ENCODE measurements around the gene NLRP9.
"Not testable (repeated sequence)": the region's sequence is repeated elsewhere in the genome, so short reads cannot be mapped to it uniquely, and the experiment has no call there.

Gene NLRP9

DNA sequence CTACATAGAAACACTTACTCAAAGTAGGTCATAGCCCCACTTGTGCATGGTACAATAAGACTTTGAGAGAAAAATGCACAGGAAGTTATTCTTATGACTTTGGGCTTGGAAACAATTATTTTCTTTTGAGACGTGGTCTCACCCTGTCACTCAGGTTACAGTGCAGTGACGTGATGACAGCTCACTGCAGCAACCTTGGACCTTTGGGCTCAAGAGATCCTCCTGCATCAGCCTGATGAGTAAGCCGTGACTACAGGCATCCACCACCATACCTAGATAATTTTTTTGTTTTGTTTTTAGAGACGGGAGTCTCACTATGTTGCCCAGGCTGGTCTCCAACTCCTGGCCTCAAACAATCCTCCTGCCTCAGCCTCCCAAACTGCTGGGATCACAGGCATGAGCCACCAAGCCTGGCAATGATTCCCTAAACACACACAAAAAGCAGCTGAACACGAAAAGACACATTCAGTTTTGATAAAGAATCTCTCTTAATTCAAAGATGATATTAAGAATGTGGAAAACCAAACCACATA is 17.9 kb downstream of the NLRP9 start:
- DNase-seq (ENCODE audit: low read depth in 1 of 2, low spot score in 1 of 2): no peak
- no peak for TF ChIP-seq JUND (IDR thresholded peaks at IDR 0.05; ENCODE audit: low read depth)

DNA sequence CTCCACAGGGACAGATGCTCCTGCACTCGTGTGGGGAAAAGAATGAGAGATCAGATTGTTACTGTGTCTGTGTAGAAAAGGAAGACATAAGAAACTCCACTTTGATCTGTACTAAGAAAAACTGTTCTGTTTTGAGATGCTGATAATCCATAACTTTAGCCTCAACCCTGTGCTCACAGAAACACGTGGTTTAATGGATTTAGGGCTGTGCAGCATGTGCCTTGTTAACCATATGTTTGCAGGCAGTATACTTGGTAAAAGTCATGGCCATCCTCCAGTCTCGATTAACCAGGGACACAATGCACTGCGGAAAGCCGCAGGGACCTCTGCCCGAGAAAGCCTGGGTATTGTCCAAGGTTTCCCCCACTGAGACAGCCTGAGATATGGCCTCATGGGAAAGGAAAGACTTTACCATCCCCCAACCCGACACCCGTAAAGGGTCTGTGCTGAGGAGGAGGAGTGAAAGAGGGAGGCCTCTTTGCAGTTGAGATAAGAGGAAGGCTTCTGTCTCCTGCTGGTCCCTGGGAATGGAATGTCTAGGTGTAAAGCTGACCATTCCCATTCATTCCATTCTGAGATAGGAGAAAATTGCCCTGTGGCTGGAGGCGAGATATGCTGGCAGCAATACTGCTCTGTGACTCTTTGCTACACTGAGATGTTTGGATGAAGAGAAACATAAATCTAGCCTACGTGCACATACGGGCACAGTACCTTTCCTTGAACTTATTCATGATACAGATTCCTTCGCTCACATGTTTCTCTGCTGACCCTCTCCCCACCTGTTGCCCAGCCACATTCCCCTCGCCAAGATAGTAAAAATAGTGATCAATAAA is 20.1 kb downstream of the NLRP9 start:
- in situ Hi-C loops (cut with HindIII; ENCODE audit: low pct_unique_long_range_greater_than_20kb, low sequenced_read_pairs): not testable (repeated sequence)

More for the DNA sequence above, 17.9 kb downstream of the NLRP9 start:
- in situ Hi-C loops (cut with HindIII; ENCODE audit: low pct_unique_long_range_greater_than_20kb, low sequenced_read_pairs): no loop called here

GRCh38 chr19:55717251-55717650 is 21.0 kb downstream of the NLRP9 start:
- in situ Hi-C loops (cut with HindIII; ENCODE audit: low pct_unique_long_range_greater_than_20kb, low sequenced_read_pairs): no loop called here
- DNase-seq (ENCODE audit: low read depth in 1 of 2, low spot score in 1 of 2): no peak
- TF ChIP-seq JUND (IDR thresholded peaks at IDR 0.05; ENCODE audit: low read depth): no peak

More for the DNA sequence above, 20.1 kb downstream of the NLRP9 start:
- DNase-seq (ENCODE audit: low read depth in 1 of 2, low spot score in 1 of 2): not testable (repeated sequence)

DNA sequence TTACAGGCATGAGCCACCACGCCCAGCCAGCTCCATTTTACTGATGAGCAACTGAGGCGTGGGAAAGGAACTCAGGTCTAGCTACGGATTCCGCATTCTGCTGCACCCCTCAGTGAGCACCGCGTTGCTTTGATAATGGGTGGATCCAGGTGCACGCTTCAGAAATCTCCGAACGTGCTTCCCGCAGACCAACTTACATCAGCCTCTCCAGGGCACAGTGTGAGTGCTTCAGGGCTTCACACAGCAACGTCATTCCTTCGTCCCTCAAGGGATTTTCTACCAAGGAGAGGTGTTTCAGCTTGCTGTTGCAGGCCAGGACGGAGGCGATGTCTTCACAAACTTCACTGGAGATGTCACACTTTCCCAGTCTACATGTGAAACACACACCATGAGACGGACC is 21.7 kb downstream of the NLRP9 start:
- no peak for TF ChIP-seq JUND (IDR thresholded peaks at IDR 0.05; ENCODE audit: low read depth)
- no peak for DNase-seq (ENCODE audit: low read depth in 1 of 2, low spot score in 1 of 2)
- in situ Hi-C loops (cut with HindIII; ENCODE audit: low pct_unique_long_range_greater_than_20kb, low sequenced_read_pairs): no loop called here

- DNase-seq (ENCODE audit: low read depth in 1 of 2, low spot score in 1 of 2): no peak
- in situ Hi-C loops (cut with HindIII; ENCODE audit: low pct_unique_long_range_greater_than_20kb, low sequenced_read_pairs): no loop called here
- TF ChIP-seq JUND (IDR thresholded peaks at IDR 0.05; ENCODE audit: low read depth): no peak
These were observed 25.2 kb downstream of the NLRP9 start for GRCh38 chr19:55712804-55713631.

GRCh38 chr19:55711719-55712118 is 26.5 kb downstream of the NLRP9 start:
- TF ChIP-seq JUND (IDR thresholded peaks at IDR 0.05; ENCODE audit: low read depth): no peak
- DNase-seq (ENCODE audit: low read depth in 1 of 2, low spot score in 1 of 2): no peak
- in situ Hi-C loops (cut with HindIII; ENCODE audit: low pct_unique_long_range_greater_than_20kb, low sequenced_read_pairs): no loop called here

GRCh38 chr19:55705972-55706371 is 32.2 kb downstream of the NLRP9 start:
- in situ Hi-C loops (cut with HindIII; ENCODE audit: low pct_unique_long_range_greater_than_20kb, low sequenced_read_pairs): no loop called here
- no peak for TF ChIP-seq JUND (IDR thresholded peaks at IDR 0.05; ENCODE audit: low read depth)
- DNase-seq (ENCODE audit: low read depth in 1 of 2, low spot score in 1 of 2): no peak

DNA sequence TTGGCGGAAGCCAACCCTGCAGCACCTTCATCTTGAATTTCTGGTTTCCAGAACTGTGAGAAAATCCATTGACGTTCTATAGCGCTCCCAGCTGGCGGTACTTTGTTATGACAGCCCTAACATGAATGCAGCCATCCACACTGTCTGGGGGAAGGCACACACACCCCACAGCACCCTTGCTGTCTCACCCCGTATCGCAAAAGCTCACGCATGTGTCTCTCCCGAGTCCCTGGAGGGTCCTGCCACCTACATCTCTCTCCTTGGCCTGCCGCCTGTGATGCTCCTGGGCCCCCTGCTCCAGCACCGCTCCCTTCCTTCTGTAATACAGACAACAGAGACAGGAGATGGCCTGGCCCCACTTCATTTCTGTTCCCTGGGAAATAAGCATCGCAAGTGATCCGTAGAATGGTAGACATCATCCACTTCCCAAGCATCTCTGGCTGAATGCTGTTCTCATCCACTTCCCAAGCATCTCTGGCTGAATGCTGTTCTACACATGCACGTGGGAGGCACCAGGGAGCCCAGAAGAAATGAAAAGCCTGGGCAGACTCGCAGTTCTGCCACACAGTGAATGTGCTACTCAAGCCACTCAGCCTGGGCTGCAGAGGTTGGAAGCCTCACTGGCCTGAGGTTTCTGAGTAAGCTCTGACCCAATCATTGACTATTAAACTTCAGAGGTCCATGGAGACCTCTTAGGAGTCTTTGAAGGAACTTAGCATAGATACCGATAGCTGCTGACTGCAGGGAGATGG is 33.5 kb downstream of the NLRP9 start:
- TF ChIP-seq JUND (IDR thresholded peaks at IDR 0.05; ENCODE audit: low read depth): no peak
- in situ Hi-C loops (cut with HindIII; ENCODE audit: low pct_unique_long_range_greater_than_20kb, low sequenced_read_pairs): no loop called here
- DNase-seq (ENCODE audit: low read depth in 1 of 2, low spot score in 1 of 2): no peak

- no peak for TF ChIP-seq JUND (IDR thresholded peaks at IDR 0.05; ENCODE audit: low read depth)
- no peak for DNase-seq (ENCODE audit: low read depth in 1 of 2, low spot score in 1 of 2)
- in situ Hi-C loops (cut with HindIII; ENCODE audit: low pct_unique_long_range_greater_than_20kb, low sequenced_read_pairs): no loop called here
These were observed 34.4 kb downstream of the NLRP9 start for GRCh38 chr19:55703790-55704215.

- DNase-seq (ENCODE audit: low read depth in 1 of 2, low spot score in 1 of 2): no peak
- in situ Hi-C loops (cut with HindIII; ENCODE audit: low pct_unique_long_range_greater_than_20kb, low sequenced_read_pairs): no loop called here
- TF ChIP-seq JUND (IDR thresholded peaks at IDR 0.05; ENCODE audit: low read depth): no peak
These were observed 36.0 kb downstream of the NLRP9 start for GRCh38 chr19:55702131-55702627.

DNA sequence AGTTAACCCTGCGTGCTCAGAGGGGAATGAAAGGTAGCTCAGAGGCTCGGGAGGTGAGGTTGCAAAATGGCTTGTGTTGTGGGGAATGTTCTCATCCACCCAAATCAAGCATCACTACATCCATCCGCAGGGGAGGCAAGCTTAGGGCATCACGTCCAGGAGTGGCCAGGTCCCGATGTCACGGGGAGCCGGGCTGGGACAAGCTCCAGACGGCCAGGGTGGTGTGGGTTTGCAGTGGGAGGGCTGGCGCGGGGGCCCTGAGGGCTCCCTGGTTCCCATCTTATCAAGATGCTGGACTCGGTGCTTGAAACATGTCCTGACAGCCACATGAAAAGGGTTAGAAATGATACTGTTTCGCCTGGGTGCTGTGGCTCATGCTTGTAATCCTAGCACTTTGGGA is 37.4 kb downstream of the NLRP9 start:
- in situ Hi-C loops (cut with HindIII; ENCODE audit: low pct_unique_long_range_greater_than_20kb, low sequenced_read_pairs): no loop called here
- TF ChIP-seq JUND (IDR thresholded peaks at IDR 0.05; ENCODE audit: low read depth): no peak
- no peak for DNase-seq (ENCODE audit: low read depth in 1 of 2, low spot score in 1 of 2)

- TF ChIP-seq JUND (IDR thresholded peaks at IDR 0.05; ENCODE audit: low read depth): no peak
- in situ Hi-C loops (cut with HindIII; ENCODE audit: low pct_unique_long_range_greater_than_20kb, low sequenced_read_pairs): no loop called here
- no peak for DNase-seq (ENCODE audit: low read depth in 1 of 2, low spot score in 1 of 2)
These were observed 39.0 kb downstream of the NLRP9 start for GRCh38 chr19:55699221-55699620.

Data from T47D (cell line).